GM23338 (cell line): Measurements from ENCODE around the gene ARPP21. TPM values are rescaled to one million over a fixed set of nuclear protein-coding genes. Genes with fewer than 3 reads are reported as not detected.

ENCODE experiments used
- ATAC-seq: fragments of 200-7000 bp; cut with Tn5 transposase; 3 replicates; pipeline ENCODE4 v1.9.1; 2020
- DNase-seq: peaks from one replicate; pipeline ENCODE4 v3.0.0-alpha.2; 2015; ENCODE audit warnings: low spot score
- H2AFZ ChIP-seq: fragments of 200-600 bp; sonication (generic); 2 replicates; pipeline ENCODE4 v1.8.0; 2016; ENCODE audit warnings: antibody characterized with exemption, mild to moderate bottlenecking, moderate library complexity
- H3F3A ChIP-seq: fragments of 200-600 bp; sonication (generic); replicated peaks from 2 replicates; pipeline ENCODE4 v1.8.0; 2017; ENCODE audit warnings: antibody characterized with exemption, mixed run types, low read depth
- H3K27ac ChIP-seq: fragments of 200-600 bp; sonication (generic); 2 replicates; pipeline ENCODE4 v1.6.1; 2016; ENCODE audit warnings: low read depth
- H3K27me3 ChIP-seq: fragments of 200-600 bp; sonication (generic); 2 replicates; pipeline ENCODE4 v1.8.0; 2016; ENCODE audit warnings: mild to moderate bottlenecking, mixed run types, moderate library complexity; ENCODE audit not compliant: insufficient read depth
- H3K36me3 ChIP-seq: fragments of 200-600 bp; sonication (generic); 2 replicates; pipeline ENCODE4 v1.8.0; 2016; ENCODE audit warnings: mild to moderate bottlenecking; ENCODE audit not compliant: insufficient read depth
- H3K4me1 ChIP-seq: fragments of 200-600 bp; sonication (generic); 2 replicates; pipeline ENCODE4 v1.8.0; 2016; ENCODE audit warnings: mild to moderate bottlenecking, moderate library complexity; ENCODE audit not compliant: insufficient read depth
- H3K4me2 ChIP-seq: fragments of 200-600 bp; sonication (generic); 2 replicates; pipeline ENCODE4 v1.7.1; 2017; ENCODE audit warnings: mixed run types
- H3K4me3 ChIP-seq: fragments of 200-600 bp; sonication (generic); 2 replicates; pipeline ENCODE4 v1.6.1; 2016; ENCODE audit warnings: mixed run types
- H3K79me2 ChIP-seq: fragments of 200-600 bp; sonication (generic); replicated peaks from 2 replicates; pipeline ENCODE4 v1.8.0; 2017; ENCODE audit warnings: mild to moderate bottlenecking; ENCODE audit not compliant: insufficient read depth
- H3K9me2 ChIP-seq: fragments of 200-600 bp; sonication (generic); 2 replicates; pipeline ENCODE4 v1.8.0; 2017; ENCODE audit not compliant: insufficient read depth
- H4K20me1 ChIP-seq: fragments of 200-600 bp; sonication (generic); replicated peaks from 2 replicates; pipeline ENCODE4 v1.8.0; 2017; ENCODE audit warnings: mild to moderate bottlenecking; ENCODE audit not compliant: insufficient read depth
- H3K27ac Mint-ChIP-seq: 2 replicates; pipeline ENCODE4 v1.8.0; 2020; ENCODE audit warnings: inconsistent platforms, mild to moderate bottlenecking, moderate library complexity, mixed read lengths
- H3K27me3 Mint-ChIP-seq: 3 replicates; pipeline ENCODE4 v1.8.0; 2022; ENCODE audit warnings: low read depth, mild to moderate bottlenecking, moderate library complexity, mixed read lengths, inconsistent platforms; ENCODE audit not compliant: insufficient read depth, poor library complexity
- H3K36me3 Mint-ChIP-seq: 3 replicates; pipeline ENCODE4 v1.8.0; 2021; ENCODE audit warnings: low read depth, mild to moderate bottlenecking, inconsistent platforms, moderate library complexity, mixed read lengths
- H3K4me1 Mint-ChIP-seq: 3 replicates; pipeline ENCODE4 v1.8.0; 2020; ENCODE audit warnings: mild to moderate bottlenecking, inconsistent platforms, mixed read lengths
- H3K4me3 Mint-ChIP-seq: 3 replicates; pipeline ENCODE4 v1.8.0; 2021; ENCODE audit warnings: moderate library complexity, mild to moderate bottlenecking, inconsistent platforms, mixed read lengths
- H3K9me3 Mint-ChIP-seq: 3 replicates; pipeline ENCODE4 v1.8.0; 2020; ENCODE audit warnings: moderate library complexity, mild to moderate bottlenecking, inconsistent platforms, mixed read lengths
- STAT1 ChIP-seq: IDR thresholded peaks from one replicate; pipeline ENCODE4 v1.6.1; 2016; ENCODE audit warnings: antibody characterized with exemption; ENCODE audit not compliant: unreplicated experiment
- ZNF114 ChIP-seq: fragments of 250-450 bp; sonication (Bioruptor Pico); IDR thresholded peaks from 2 replicates; pipeline ENCODE4 v1.5.0; 2020; ENCODE audit warnings: mild to moderate bottlenecking, moderate library complexity
- ZNF331 ChIP-seq: fragments of 250-450 bp; sonication (Bioruptor Pico); IDR thresholded peaks from 2 replicates; pipeline ENCODE4 v1.5.0; 2020; ENCODE audit warnings: low read depth, mild to moderate bottlenecking, moderate library complexity
- ZNF462 ChIP-seq: fragments of 250-450 bp; sonication (Bioruptor Pico); IDR thresholded peaks from 2 replicates; pipeline ENCODE4 v1.5.0; 2020; ENCODE audit warnings: mild to moderate bottlenecking, moderate library complexity
- polyA plus RNA-seq: library from polyadenylated mRNA; unstranded; fragments of >200 nt; fragmentation: Nextera tagmentation; extraction: Ambion mirVana; gene quantifications from 2 replicates; pipeline ENCODE4 v1.2.1, GENCODE V29; 2016
- total RNA-seq: library from RNA; depleted of rRNA; stranded (reverse); fragments of >200 nt; shearing (Covaris generic); gene quantifications from 2 replicates; pipeline ENCODE4 v1.2.3, GENCODE V29; 2014

The ARPP21 gene
- total and polyA plus RNA-seq, 2 experiments from 2014 or later = not detected

GRCh38 chr3:35640190-35641165 is 1.2 kb downstream of the ARPP21 start (continued):
- TF ChIP-seq ZNF331 (no peak), ZNF462 (CRISPR knock-in tag) (no peak), ZNF114 (CRISPR knock-in tag) (no peak)

GRCh38 chr3:35641331-35641730 is 2.0 kb downstream of the ARPP21 start:
- Mint-ChIP-seq H3K4me1 (peaks cover 11% of the 10 kb centered on the region), H3K27me3 (peaks cover 35% of the 10 kb centered on the region), H3K9me3 (peaks cover 5% of the 10 kb centered on the region), H3K36me3 (0 out of 3 replicates have a peak, but pooled peaks cover 3% of the 10 kb centered on the region), H3K4me3 (no peak overlapping the region), H3K27ac (no peak overlapping the region)
- ATAC-seq (no peak), DNase-seq (no peak)
- Histone ChIP-seq H3K27me3 (peaks cover 56% of the 10 kb centered on the region), H3K4me2 (no peak overlapping the region), H3K9me2 (no peaks in the 10 kb centered on the region), H3F3A (no peaks in the 10 kb centered on the region), H3K4me3 (no peak overlapping the region), H3K36me3 (no peaks in the 10 kb centered on the region), H2AFZ (no peak overlapping the region), H3K79me2 (no peaks in the 10 kb centered on the region), H3K4me1 (0 out of 2 replicates have a peak, but pooled peaks cover 3% of the 10 kb centered on the region), H3K27ac (no peak overlapping the region), H4K20me1 (no peaks in the 10 kb centered on the region; the same call in 1 of the 2 replicates)
- TF ChIP-seq STAT1 (no peak), ZNF114 (CRISPR knock-in tag) (no peak)
